Cardiac septum (tissue), 1 donor: ENCODE measurements around the gene EPHB2. TPM values are rescaled to one million over a fixed set of nuclear protein-coding genes. Genes with fewer than 3 reads are reported as not detected.

Experiments used
- DNase-seq: peaks from one replicate; pipeline ENCODE4 v3.0.0-alpha.2; 2020; ENCODE audit warnings: low spot score
- intact Hi-C: fragments of 100-400 bp; cut with DNase I; formaldehyde crosslinking; loops from one replicate; pipeline ENCODE4 v1.14.0; 2022
- total RNA-seq: library from RNA; stranded (reverse); fragmentation: NEBNext Ultra II Directional; extraction: Animal tissue kit (Norgen Biotek cat#: 25700); gene quantifications from one replicate; pipeline ENCODE4 v1.2.1, GENCODE V29; 2021
- donor health status: DM: no; HTN: no; CAD: no.

The EPHB2 gene
- total RNA-seq, 1 donor from 2014 or later = 0.81 TPM

DNA sequence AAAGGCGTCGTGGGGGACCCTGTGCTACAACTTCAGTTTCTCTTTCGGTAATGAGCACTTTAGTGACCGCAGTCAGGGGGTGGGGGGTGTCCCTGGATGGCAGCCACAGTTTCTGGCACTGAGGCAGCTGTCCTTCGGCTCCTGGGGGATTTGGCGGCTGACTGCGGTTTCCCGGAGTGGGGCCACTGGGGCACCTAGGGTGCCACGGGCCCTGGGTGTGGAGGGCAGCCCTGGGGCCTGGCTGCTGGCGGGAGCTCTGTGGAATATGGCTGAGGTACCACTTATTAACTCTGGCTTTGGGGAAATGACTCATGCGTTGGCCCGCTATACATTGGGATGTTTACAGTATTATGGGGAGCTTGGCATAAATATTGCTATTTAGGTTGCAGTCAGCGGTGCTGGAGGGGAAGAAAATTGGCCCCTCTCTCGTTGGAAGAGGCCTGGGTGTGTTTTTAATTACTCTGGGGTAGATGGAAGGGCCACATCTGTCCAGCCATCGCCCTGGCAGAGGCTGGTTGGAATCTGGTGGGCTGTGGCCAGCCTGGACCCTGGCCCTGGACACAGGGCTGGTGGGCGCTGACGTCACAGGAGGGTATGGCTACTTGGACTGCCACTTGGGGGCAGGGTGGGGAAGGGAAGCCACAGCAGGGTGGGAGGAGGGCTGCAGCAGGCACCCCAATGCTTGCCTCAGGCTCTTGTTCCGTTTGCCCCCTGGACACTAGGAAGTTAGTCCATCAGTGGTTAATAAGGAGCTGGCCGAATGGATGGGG lies 2.0 kb downstream of the EPHB2 start:
- no peak for DNase-seq
- intact Hi-C loops = no loop called here

DNA sequence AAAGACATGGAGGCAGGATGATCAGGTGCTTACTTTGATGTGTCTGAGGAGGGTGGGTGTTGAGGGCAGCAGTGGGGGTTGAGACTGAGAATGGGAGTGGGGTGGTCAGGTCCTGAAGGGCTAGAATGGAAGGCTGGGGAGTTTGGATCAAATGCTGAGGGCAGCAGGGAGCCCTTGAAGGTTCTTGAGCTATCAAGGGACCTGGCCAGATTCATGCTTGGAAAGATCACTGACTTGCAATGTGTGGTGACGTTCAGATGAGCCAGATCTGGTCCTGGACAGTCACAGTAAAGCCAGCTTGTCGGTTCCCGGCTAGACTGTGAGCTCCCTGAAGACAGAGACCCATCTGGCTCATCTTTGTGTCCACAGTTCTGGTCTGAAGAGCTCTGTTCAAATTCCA lies 3.8 kb downstream of the EPHB2 start:
- no peak for DNase-seq
- intact Hi-C loops = no loop called here

DNA sequence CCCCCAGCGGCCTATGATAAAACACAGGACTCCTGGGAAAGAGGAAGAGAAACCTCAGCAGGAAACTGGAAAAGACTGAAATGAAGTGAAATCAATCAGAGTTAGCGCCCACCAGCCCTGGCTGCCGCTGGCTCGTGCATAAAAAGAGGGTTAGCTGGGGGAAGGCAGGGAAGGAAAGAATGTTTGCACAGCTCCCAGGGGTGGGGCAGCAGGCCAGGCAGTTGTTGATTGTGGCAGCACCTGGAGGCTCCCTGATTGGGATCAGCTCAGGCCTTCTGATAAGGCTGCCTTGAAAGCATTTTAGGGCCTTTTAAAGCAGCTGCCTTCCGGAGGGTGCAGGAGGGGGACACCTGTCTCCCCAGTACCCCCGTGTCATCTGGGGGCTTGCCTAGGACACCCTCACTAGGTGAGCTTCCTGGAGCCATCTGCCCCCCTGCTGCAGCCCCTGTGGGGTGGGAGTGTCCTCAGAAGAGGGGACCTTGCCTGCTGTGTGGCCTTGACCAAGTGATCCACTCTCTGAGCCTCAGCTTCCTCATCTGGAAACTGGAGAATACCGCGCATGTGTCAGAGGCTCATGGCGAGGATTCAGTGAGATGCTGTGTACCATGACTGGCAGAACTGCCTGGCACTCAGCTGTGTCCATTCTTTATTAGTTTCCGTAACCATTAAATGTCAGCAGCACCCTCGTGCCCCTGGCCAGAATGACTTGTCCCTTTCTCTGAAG lies 6.6 kb downstream of the EPHB2 start:
- intact Hi-C loops = no loop called here
- DNase-seq = no peak

DNA sequence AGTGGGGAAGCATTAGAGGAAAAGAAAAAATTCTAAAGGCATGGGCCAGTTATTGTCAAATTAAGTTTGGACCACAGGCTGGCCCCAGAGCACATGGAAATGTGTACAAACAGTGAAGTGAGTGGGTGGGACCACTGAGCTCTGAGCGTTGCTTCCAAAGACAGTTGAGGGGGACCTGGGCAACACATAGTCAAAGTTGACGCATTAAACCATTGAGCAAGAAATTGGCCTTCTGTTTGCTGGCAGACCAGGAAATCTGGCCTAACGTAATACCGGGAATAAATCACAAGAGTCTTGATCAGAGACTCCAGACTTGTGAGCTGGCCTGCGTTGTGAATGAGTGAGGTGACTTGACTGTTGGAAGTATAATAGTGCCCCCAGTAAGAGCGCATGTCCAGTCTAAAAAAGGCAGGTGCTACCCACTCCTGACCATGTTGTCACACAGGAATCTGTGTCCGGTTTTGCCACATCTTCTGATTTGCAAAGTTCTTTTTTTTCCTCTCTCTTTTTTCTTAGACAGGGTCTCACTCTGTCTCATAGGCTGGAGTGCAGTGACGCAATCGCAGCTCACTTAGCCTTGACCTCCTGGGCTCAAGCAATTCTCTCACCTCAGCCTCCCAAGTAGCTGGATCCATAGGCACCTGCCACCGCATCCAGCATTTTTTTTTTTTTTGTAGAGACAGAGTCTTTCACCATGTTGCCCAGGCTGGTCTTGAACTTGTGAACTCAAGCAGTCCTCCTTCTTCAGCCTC lies 10.7 kb downstream of the EPHB2 start:
- intact Hi-C loops = no loop called here
- no peak for DNase-seq

DNA sequence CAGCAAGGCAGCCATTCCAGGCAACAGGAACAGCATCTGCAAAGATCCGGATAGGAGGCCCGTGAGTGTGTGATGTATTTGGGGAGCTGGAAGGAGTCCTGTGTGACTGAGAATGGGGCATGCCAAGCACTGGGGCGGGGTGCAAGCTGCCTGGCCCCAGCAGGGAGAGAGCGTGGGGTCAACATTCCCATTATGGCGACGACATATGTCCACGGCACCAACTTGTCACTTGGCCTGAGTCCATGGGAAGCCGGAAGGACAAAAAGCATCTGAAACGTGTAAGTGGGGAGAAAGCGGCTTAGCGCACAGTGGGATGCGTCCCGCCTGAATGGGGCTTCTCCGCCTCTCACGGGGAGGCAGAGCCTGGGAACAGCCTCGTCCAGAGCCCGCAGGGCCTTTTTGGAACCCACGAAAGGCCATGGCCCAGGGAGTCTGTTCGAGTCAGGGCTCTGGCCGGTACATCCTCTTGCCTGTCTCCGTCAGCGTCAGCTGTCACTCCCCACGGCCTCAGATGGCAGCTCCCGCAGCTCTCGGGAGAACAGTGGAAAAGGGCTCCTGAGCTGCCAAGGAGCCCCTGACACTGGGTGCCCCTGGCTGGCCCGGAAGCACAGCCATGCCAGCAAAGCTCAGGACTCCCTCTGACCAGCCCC lies 12.4 kb downstream of the EPHB2 start:
- intact Hi-C loops = no loop called here
- no peak for DNase-seq

DNA sequence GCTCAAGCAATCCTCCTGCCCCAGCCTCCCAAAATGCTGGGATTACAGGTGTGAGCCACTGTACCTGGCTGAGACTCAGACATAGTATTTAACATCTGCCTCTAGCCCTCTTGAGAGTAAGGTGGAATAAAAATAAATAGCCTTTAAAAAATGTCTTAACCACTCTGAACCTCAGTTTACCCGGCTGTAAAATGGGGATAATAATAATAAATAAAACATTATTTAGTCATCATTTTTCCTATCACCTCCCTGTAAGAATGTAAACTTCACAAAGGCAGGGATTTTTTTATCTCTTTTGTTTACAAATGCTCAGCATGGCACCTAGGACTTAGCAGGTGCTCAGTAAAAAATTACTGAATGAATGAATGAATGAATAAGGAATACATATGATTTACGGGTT lies 17.2 kb downstream of the EPHB2 start:
- no peak for DNase-seq
- intact Hi-C loops = no loop called here

DNA sequence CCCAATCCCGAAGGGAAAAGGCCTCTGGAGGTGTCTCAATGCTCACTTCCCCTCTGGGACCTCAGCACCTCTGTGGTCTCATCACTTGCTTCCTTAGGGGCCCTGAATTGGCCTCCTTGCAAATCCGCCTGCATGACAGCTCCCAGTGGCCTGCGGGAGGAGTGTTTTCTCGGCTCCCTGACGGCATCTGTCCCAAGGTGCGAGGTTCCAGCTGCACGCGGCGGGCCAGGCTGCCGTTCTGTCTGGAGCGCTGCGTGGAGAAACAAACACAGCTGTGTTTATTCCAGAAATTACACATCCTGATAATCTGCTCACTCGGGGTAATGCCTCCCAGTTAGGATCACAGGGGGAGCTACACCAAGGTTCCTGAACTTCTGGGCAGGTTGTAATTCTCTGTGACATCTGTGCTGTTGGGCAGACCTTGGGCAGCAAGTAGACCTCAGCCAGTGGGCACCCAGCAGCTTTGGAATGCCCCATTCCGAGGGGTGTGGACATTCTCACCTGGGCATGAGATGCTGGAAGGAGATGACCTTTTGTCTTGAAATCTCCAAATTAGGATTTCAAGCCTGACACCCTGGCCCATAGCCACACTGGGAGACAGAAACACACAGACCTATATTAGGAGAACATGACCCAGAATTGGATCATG lies 18.2 kb downstream of the EPHB2 start:
- intact Hi-C loops = no loop called here
- no peak for DNase-seq

DNA sequence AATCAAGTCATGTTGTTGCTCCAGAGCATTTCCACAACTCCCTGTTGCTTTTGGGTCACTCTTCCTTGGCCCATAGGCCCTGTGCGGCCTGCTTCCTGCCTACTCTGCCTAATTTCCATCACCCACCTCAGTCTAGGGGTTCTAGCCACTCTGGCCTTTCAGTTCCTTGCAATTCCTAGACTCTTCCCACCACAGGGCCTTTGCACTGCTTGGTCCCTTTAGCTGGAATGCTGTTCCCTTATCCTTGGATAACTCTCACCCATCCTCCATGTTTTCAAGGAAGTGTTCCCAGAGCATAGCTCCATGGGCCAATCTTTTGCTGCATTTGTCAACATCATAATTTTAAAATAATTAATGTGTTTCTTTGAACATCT lies 18.7 kb downstream of the EPHB2 start:
- no peak for DNase-seq
- intact Hi-C loops = no loop called here

DNA sequence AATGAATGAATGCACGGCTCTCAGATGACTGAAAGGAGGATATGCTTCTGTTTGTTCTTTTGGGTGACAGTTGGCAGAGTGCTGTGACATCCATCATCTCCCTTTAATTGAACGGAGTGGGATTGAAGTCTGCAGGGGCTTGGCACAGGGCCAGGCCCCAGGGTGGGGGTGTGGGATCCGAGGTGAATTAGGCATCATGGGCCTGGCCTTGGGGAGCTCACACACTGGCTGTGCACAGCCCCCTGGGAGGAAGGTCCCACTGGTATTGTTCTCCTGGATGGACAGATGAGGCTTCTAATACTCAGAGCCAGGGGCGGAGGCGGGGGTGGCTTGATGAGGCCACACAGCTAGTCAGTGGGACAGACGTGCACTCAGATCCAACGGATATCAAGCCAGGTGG lies 19.3 kb downstream of the EPHB2 start:
- intact Hi-C loops = no loop called here
- no peak for DNase-seq

DNA sequence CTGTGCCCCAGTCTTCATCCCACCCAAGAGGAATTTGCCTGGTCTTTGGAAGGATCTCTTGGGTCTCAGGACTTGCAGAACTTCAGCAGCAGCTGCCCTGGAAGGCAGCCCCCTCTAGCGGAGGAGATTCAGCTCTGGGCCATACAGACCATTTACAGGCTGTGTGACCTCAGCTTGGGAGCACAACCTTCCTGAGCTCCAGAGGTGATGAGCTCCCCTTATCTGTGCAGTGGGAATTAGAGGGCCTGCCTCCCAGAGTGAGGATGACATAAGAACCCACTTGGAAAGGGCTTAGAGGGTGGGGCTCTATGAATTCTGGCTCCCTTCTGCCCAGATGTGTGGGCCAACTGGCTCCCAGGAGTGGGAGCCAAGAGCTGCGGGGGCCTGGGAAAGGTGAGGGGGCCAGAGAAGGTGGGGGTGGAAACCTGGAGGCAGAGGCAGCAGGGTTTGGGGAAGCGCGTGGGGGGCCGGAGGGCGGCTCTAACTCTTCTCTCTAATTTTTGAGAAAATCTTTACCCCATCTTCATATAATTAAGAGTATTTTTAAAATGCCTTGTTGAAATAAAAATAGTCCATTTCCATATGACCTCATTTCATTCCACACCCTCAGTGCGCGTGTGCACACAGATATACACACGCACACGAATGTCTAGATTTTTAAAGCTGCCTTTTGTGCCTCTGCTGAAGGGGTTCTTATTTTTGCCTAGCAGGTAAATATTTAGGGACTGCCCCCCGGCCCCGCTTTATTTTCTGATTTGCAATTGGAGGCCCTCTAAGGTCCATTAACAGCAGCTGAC lies 21.5 kb downstream of the EPHB2 start:
- DNase-seq = no peak

DNA sequence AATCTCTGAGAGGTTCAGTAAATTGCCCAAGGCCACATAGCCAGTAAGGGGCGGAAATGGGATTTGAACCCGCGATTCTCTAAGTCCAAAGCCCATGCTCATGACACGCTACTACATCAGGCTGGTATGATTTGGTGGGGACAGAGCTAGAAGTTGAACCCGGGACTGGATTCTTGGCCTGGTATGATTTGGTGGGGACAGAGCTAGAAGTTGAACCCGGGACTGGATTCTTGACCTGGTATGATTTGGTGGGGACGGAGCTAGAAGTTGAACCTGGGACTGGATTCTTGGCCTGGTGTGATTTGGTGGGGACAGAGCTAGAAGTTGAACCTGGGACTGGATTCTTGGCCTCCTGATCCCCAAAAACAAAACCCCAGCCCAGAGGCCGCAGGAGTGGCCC lies 23.0 kb downstream of the EPHB2 start:
- DNase-seq = no peak
- intact Hi-C loops = no loop called here

More for the DNA sequence above, 21.5 kb downstream of the EPHB2 start:
- intact Hi-C loops = no loop called here

DNA sequence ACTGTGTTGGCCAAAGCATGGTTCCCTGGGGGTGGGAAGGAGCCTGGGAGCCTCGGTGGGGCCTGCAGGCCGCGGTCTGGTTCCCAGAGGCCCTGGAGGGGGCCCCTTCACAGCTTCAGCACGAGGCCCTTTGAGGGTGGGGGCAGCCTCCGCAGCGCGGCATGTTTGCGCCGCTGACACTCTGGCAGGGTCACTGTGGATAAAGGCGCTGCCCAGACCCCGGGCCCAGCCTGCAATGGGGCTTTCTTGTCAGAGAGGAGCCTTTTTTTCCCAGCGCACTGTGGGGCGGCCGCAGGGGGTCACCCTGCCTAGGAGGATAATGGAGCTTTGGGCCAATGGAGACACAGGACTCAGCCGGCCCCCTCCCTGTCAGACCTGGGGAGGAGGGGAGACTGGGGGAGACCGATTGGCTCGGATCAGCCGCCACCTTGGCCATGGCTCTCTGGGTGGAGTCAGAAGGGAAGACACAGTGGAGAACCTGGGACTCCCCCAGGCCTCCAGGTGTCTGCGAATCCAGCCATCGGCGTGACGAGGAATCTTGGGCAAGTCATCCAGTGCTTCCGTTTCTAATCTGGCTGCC lies 26.0 kb downstream of the EPHB2 start:
- intact Hi-C loops = no loop called here
- no peak for DNase-seq

DNA sequence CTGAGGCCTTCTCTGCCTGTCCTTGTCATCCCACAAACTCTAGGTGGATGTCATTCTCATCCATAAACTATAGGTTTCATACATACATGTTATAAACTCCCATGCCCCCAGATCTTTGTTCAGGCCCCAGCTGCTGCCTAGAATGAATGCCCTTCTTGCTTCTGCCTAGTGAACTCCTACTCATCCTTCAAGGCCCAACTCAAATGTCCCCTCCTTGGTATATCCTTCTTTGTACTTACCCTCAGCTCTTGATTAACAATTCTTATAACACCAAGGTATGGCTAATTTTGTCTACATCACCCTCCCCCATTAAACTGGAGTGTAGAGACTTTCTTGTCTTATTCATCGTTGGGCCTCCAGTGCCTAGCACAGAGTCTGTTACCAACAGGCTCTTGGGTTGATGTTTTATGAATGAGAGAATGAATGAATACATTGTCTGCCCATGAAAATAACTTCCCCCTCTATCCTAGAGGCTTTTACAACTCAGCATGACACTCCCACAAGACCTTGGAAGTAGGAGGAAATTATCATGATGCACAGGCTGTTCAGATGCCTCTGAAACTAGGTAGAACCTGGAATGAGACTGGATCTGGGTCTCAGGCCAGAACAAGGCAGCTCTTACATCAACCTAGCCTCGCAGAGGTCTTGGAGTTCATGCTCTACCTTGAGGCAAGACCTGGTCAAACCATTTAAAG lies 26.9 kb downstream of the EPHB2 start:
- DNase-seq = no peak
- intact Hi-C loops = no loop called here

DNA sequence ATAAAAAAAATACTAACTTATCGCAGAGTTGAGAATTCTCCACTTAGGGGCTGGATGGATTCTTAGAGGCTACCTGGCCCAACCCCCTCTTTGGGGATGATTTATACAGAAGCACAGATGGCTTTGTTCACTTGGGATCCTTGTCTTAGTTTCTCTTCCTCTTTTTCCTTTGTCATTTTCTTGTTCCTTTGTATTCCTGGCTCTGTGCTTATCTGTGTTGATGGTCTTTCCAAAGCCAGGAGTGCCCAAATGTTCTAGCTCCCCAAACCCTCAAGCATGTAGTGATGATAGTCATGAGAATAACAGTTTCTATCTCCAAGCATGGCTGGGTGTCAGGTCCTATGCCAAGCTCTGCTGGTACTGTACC lies 27.4 kb downstream of the EPHB2 start:
- intact Hi-C loops = no loop called here
- no peak for DNase-seq

DNA sequence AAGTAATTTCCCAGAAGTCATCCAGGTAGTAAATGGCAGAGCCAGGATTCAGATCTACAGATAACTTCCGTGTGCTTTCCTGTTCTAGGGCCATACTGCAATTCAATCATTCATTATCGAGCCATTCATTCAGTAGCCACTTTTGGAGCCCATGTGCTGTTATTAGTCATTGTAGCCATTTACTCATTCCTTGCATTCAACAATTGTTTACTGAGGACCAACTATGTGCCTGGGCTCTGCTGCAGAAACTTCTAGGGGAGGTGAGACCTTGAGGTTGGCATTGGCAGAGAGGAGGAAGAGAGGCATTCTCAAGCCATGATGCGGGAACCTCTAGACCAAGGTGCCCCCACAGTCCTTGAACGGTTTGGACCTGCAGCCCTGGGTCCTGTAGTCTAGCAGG lies 27.9 kb downstream of the EPHB2 start:
- intact Hi-C loops = no loop called here
- DNase-seq = no peak

DNA sequence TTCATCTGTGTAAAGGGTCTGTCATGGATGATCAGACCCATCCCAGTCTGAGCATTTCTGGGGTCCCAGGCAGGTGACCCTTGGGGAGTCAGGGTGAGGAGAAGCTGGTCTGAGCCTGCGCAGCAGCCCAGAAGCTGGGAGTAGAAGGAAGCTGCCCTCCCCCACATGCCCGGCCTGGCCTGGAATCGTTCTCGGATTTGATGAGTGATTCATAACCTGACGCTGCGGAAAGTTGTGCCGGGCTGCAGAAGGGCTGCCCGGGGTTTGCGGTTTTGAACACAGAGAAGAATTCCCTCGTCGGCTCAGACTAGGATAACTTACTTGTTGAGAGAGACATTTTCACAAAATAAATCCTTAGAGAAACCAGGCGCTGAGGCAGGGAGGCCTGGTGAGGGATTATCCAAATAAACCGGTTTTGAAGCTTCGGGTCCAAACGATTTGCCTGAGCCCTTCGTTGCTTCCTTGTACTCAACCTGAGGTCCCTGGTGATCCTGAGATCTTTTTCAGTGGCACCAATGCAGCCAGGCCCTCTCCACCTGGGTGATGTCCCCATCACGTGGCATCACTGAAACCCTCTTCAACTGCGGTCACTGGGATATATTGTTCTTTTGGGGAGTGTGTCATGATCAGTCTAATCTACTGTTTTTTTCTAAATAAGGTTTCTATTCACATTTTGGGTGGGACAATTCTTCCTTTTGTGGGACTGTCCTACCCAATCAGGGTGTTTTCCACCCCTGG lies 29.2 kb downstream of the EPHB2 start:
- no peak for DNase-seq
- intact Hi-C loops = no loop called here

DNA sequence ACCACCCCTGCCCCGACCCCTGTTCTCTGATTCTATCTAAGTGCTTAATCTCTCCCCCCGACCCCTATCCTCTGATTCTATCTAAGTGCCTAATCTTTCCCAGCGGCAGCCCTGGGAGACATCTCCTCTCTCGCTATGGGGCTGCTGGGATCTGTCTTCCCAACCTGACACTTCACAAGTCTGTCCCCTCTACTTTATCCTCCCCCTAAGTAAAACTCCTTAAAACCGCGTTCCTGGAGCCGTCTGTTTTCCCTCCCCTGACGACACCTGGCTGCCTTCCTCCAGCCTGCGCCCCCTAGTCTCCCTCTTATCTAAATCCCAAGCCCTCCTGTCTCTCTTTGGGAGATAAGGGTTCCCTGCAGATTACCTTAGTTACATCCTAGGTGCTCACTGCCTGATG lies 30.5 kb downstream of the EPHB2 start:
- intact Hi-C loops = no loop called here
- DNase-seq = no peak
